AG04449 (cell line): Measurements from ENCODE around the gene DLG1.
"Not testable (repeated sequence)": the region's sequence is repeated elsewhere in the genome, so short reads cannot be mapped to it uniquely, and the experiment has no call there.

Experiments used
- CTCF ChIA-PET: fragments of 350-600 bp; formaldehyde crosslinking; extraction: SDS; loops from one replicate; lab custom pipeline; 2021; ENCODE audit warnings: antibody characterized with exemption; lab: Yijun Ruan, JAX
- POLR2A ChIA-PET: fragments of 400-600, 350-600 bp; formaldehyde crosslinking; extraction: SDS; loops from one replicate; lab custom pipeline; 2020; ENCODE audit warnings: antibody characterized with exemption, inconsistent platforms; lab: Yijun Ruan, JAX
- DNase-seq: peaks from one replicate; pipeline ENCODE4 v3.0.0-alpha.2; 2010; ENCODE audit warnings: low read depth, low spot score
- H3K4me3 ChIP-seq: 2 replicates; pipeline ENCODE4 v1.5.1; 2011; ENCODE audit warnings: low read depth, mild to moderate bottlenecking, control low read depth, low read length
- TF ChIP-seq, protein P1 (sequence below): IDR thresholded peaks from one replicate; pipeline ENCODE4 v1.5.1; 2011; ENCODE audit warnings: mild to moderate bottlenecking, moderate library complexity, low read length, control low read depth, inconsistent platforms; ENCODE audit not compliant: insufficient read depth; ENCODE audit errors: missing control alignments

The DLG1 gene

DNA sequence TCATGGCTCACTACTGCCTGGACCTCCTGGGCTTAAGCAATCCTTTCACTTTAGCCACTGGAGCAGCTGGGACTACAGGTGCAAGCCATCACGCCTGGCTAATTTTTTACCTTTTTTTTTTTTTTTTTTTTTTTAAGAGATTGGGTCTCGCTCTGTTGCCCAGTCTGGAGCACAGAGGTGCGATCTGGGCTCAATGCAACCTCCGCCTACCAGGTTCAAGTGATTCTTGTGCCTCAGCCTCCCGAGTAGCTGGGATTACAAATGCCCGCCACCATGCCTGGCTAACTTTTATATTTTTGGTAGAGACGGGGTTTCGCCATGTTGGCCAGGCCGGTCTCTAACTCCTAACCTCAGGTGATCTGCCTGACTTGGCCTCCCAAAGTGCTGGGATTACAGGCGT lies 218.1 kb downstream of the DLG1 start:
- no peak for DNase-seq
- CTCF ChIA-PET = no interaction called here
- POLR2A ChIA-PET = no interaction called here
- TF ChIP-seq, protein P1, sequence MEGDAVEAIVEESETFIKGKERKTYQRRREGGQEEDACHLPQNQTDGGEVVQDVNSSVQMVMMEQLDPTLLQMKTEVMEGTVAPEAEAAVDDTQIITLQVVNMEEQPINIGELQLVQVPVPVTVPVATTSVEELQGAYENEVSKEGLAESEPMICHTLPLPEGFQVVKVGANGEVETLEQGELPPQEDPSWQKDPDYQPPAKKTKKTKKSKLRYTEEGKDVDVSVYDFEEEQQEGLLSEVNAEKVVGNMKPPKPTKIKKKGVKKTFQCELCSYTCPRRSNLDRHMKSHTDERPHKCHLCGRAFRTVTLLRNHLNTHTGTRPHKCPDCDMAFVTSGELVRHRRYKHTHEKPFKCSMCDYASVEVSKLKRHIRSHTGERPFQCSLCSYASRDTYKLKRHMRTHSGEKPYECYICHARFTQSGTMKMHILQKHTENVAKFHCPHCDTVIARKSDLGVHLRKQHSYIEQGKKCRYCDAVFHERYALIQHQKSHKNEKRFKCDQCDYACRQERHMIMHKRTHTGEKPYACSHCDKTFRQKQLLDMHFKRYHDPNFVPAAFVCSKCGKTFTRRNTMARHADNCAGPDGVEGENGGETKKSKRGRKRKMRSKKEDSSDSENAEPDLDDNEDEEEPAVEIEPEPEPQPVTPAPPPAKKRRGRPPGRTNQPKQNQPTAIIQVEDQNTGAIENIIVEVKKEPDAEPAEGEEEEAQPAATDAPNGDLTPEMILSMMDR = no peak
- H3K4me3 ChIP-seq = no peak overlapping the region

DNA sequence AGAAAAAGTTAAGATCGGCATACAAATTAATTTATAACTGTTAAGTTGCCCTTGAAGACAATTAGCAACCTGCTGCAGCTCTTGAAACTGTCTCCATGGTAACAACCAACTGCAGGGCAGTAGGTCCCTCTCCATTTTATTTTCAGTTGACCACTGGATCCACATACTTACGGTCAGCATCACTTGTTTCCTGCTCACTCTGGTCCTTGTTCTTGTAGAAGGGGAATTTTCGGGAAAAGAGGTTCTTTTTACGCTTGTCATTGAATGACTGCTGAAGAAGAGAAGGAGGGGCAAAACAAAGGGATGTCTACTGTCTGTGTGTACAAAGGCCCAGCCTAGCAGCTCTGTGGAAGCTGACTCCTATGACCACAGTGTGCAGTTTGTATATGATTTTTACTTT lies 222.0 kb downstream of the DLG1 start:
- ChIA-PET POLR2A (no interaction called here), CTCF (interaction anchor here (1.7 kb wide), 1 partner anchor 111 kb away, joined by 4 read pairs; no protein-coding TSS in a partner anchor)
- H3K4me3 ChIP-seq = no peak overlapping the region
- TF ChIP-seq, protein P1 = no peak
- DNase-seq = no peak

DNA sequence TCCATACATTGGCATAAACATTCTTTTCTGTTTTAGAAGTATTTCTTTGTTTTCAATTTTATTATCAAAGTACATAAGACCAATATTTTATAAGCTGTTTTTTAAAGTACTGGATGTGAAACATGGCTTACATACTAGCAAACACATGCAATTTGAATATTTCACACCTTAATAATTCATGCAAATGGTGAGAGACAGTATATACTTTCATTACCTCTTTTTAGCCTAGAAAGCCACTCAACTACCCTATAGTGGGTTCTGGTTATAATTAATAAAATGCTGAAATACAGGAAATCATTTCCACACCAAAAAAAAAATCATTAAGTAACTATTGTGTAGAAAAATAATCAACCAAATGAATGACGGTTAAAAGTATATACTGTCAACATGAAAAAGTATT lies 230.3 kb downstream of the DLG1 start:
- no peak overlapping the region for H3K4me3 ChIP-seq
- ChIA-PET CTCF (interaction anchor here (0.7 to 2.0 kb wide), 2 partner anchors 29 to 38 kb away, joined by 3 to 11 read pairs; partner anchors contain the start of gene MELTF), POLR2A (no interaction called here)
- no peak for DNase-seq
- TF ChIP-seq, protein P1 = no peak

DNA sequence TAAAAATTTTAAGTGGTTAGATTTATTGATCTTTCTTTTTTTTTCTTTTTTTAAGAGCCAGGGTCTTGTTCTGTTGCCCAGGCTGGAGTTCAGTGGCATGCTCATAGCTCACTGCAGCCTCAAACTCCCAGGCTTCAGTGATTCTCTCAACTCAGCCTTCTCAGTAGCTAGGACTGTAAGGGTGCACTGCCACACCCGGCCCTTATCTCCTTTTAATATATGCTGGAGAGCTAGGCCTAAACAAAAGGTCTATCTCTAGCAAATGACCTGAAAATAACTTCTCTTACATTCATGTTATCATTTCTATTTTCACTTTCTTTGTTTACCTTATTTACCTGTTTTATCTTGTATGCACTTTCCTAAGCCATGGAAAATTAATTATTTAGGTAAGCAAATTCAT lies 233.6 kb downstream of the DLG1 start:
- H3K4me3 ChIP-seq = no peak overlapping the region
- TF ChIP-seq, protein P1 = no peak
- ChIA-PET CTCF (interaction anchor here (1.3 kb wide), 1 partner anchor 35 kb away, joined by 4 read pairs; the partner anchor contains the start of gene MELTF), POLR2A (no interaction called here)
- DNase-seq = no peak

DNA sequence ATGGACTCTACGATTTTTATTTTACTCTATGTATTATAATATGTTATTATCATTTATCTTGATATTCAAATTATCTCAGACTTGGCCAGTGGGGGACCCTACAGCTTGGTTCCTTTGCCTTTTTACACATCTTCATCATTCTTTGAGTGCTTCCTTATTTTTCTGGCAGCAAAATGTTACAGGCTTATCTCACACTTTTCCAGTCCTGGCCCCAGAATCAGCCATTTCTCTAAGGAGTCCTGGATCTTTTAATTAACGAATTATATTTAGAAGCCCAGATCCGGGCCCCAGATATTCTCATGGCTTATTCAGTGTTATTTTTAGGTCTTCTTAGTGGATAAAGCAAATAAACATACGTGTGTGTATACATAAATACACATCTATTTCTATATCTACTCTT lies 236.0 kb downstream of the DLG1 start:
- ChIA-PET CTCF (no interaction called here), POLR2A (no interaction called here)
- no peak for DNase-seq
- TF ChIP-seq, protein P1 = no peak
- H3K4me3 ChIP-seq = no peak overlapping the region

DNA sequence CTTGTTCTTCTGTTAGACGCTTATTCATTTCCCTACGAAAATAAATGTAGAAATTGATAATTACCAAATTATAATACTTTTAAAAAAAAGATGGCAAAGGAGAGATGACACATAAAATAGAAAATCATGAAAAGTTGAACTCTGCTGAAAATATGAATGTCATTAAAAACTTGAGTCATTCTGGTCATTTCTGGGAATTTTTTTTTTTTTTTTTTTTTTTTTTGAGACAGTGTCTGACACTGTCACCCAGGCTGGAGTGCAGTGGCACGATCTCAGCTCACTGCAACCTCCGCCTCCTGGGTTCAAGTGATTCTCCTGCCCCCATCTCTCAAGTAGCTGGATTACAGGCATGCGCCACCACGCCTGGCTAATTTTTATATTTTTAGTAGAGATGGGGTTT lies 246.8 kb downstream of the DLG1 start:
- DNase-seq, H3K4me3 ChIP-seq, CTCF ChIA-PET, POLR2A ChIA-PET: not testable (repeated sequence)

DNA sequence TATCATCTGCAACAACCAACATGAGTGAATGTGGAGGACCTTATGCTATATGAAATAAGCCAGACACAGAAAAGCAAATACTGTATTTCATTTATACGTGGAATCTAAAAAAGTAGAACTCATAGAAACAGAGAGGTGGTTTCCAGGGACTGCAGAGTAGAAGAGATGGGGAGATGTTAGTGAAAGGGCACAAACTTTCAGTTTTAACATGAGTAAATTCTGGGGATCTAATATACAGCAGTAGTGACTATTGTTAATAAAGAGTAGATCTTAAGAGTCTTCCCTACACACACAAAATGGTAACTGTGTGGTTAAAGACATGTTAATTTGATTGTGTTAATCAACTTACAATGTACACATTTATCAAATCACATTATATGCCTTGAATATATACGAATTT lies 247.9 kb downstream of the DLG1 start:
- POLR2A ChIA-PET = no interaction called here
- TF ChIP-seq, protein P1 = no peak
- H3K4me3 ChIP-seq = no peak overlapping the region
- no peak for DNase-seq
- CTCF ChIA-PET = no interaction called here
